Neural cell (in vitro differentiated cells): ENCODE results near the gene NHS. TPM values are rescaled to one million over a fixed set of nuclear protein-coding genes. Genes with fewer than 3 reads are reported as not detected.

Experiments
- H2AFZ ChIP-seq: fragments of 200-600, 300-800 bp; sonication (generic), shearing (Covaris generic); 2 replicates; pipeline ENCODE4 v1.6.0; 2014; ENCODE audit warnings: low read depth, mild to moderate bottlenecking, antibody characterized with exemption, low read length, moderate library complexity
- H3F3A ChIP-seq: fragments of 200-600 bp; shearing (Covaris generic); 2 replicates; pipeline ENCODE4 v1.6.1; 2016; ENCODE audit warnings: mild to moderate bottlenecking, moderate library complexity, mixed read lengths, antibody characterized with exemption, low read length; ENCODE audit not compliant: insufficient read depth, poor library complexity, severe bottlenecking
- H3K27ac ChIP-seq: fragments of 200-600, 300-800 bp; sonication (generic), shearing (Covaris generic); 2 replicates; pipeline ENCODE4 v1.5.1; 2014; ENCODE audit warnings: mild to moderate bottlenecking, low read length, moderate library complexity
- H3K27me3 ChIP-seq: fragments of 300-800, 200-600 bp; sonication (generic), shearing (Covaris generic); 2 replicates; pipeline ENCODE4 v1.6.0; 2014; ENCODE audit warnings: mild to moderate bottlenecking, low read depth, low read length, moderate library complexity; ENCODE audit not compliant: insufficient read depth
- H3K36me3 ChIP-seq: fragments of 300-800, 200-600 bp; sonication (generic), shearing (Covaris generic); 2 replicates; pipeline ENCODE4 v1.5.1; 2014; ENCODE audit warnings: mild to moderate bottlenecking, antibody characterized with exemption, low read length, moderate library complexity; ENCODE audit not compliant: insufficient read depth
- H3K4me2 ChIP-seq: fragments of 300-800, 200-600 bp; sonication (generic), shearing (Covaris generic); 2 replicates; pipeline ENCODE4 v1.6.0; 2014; ENCODE audit warnings: mild to moderate bottlenecking, low read length
- H3K4me3 ChIP-seq: fragments of 300-800, 200-600 bp; sonication (generic), shearing (Covaris generic); 2 replicates; pipeline ENCODE4 v1.5.1; 2014; ENCODE audit warnings: mild to moderate bottlenecking, low read length, moderate library complexity
- H3K79me2 ChIP-seq: fragments of 200-600 bp; shearing (Covaris generic); replicated peaks from 2 replicates; pipeline ENCODE4 v1.6.0; 2014; ENCODE audit warnings: mild to moderate bottlenecking, low read length, moderate library complexity; ENCODE audit not compliant: insufficient read depth
- H3K9ac ChIP-seq: fragments of 300-800, 200-600 bp; sonication (generic), shearing (Covaris generic); 2 replicates; pipeline ENCODE4 v1.6.1; 2016; ENCODE audit warnings: mild to moderate bottlenecking, low read length, mixed read lengths
- H3K9me2 ChIP-seq: fragments of 200-600 bp; shearing (Covaris generic); 2 replicates; pipeline ENCODE4 v1.6.1; 2016; ENCODE audit warnings: mild to moderate bottlenecking, low read length, mixed read lengths; ENCODE audit not compliant: insufficient read depth
- H3K9me3 ChIP-seq: fragments of 200-600, 300-800 bp; sonication (generic), shearing (Covaris generic); 2 replicates; pipeline ENCODE4 v1.6.1; 2016; ENCODE audit warnings: mild to moderate bottlenecking, mixed run types, low read length, moderate library complexity, mixed read lengths
- H4K20me1 ChIP-seq: fragments of 200-600 bp; shearing (Covaris generic); 2 replicates; pipeline ENCODE4 v1.6.1; 2016; ENCODE audit warnings: mild to moderate bottlenecking, mixed run types; ENCODE audit not compliant: insufficient read depth
- EP300 ChIP-seq: fragments of 450-650 bp; conservative IDR thresholded peaks from 2 replicates; pipeline ENCODE4 v1.6.1; 2014; ENCODE audit warnings: antibody characterized with exemption, mild to moderate bottlenecking, moderate library complexity; ENCODE audit not compliant: poor library complexity, severe bottlenecking
- EZH2 ChIP-seq: fragments of 200-600, 300-800 bp; shearing (Covaris generic), sonication (generic); IDR thresholded peaks from 2 replicates; pipeline ENCODE4 v1.6.1; 2014; ENCODE audit warnings: antibody characterized with exemption, low read length, borderline replicate concordance, mild to moderate bottlenecking; ENCODE audit not compliant: insufficient read depth, poor library complexity, severe bottlenecking
- MXI1 ChIP-seq: fragments of 450-650 bp; conservative IDR thresholded peaks from 2 replicates; pipeline ENCODE4 v1.6.1; 2014; ENCODE audit warnings: antibody characterized with exemption, mild to moderate bottlenecking; ENCODE audit not compliant: poor library complexity, severe bottlenecking
- POLR2AphosphoS5 ChIP-seq: IDR thresholded peaks from 2 replicates; pipeline ENCODE4 v1.6.1; 2012
- RAD21 ChIP-seq: fragments of 450-650 bp; conservative IDR thresholded peaks from 2 replicates; pipeline ENCODE4 v1.6.1; 2014; ENCODE audit warnings: antibody characterized with exemption, mild to moderate bottlenecking, moderate library complexity
- SMC3 ChIP-seq: fragments of 450-650 bp; conservative IDR thresholded peaks from 2 replicates; pipeline ENCODE4 v1.6.1; 2014; ENCODE audit warnings: antibody characterized with exemption, mild to moderate bottlenecking, moderate library complexity; ENCODE audit not compliant: poor library complexity
- TAF1 ChIP-seq: IDR thresholded peaks from 2 replicates; pipeline ENCODE4 v1.6.1; 2012; ENCODE audit warnings: low read depth
- polyA plus RNA-seq: library from polyadenylated mRNA; depleted of rRNA; stranded (reverse); fragments of >200 nt; gene quantifications from 2 replicates; pipeline ENCODE4 v1.2.3, GENCODE V29; 2014
- TF ChIP-seq, protein P1 (sequence below): fragments of 450-650 bp; IDR thresholded peaks from 2 replicates; pipeline ENCODE4 v1.5.1; 2014; ENCODE audit warnings: antibody characterized with exemption, mild to moderate bottlenecking, moderate library complexity; ENCODE audit not compliant: poor library complexity, severe bottlenecking
- TF ChIP-seq, protein P2 (sequence below): IDR thresholded peaks from 2 replicates; pipeline ENCODE4 v1.6.1; 2012; ENCODE audit warnings: borderline replicate concordance

NHS gene
- polyA plus RNA-seq, 1 donor from 2014 or later: 1.9 TPM

DNA sequence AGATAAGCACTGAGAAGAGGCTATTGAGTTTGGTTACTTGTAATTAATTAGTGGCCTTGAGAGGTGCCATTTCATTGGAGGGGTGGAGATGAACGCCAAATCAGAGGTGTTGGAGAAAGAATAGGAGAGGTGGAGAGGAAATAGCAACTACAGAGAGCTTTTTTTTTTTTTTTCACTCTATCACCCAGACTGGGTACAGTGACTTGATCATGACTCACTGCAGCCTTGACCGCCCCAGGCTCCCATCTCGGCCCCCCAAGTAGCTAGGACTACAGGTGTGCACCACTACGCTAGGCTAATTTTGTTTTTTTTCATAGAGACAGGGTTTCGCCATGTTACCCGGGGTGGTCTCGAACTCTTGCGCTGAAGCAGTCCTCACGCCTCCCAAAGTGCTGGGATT, 5.2 kb downstream of the NHS start:
- TF ChIP-seq SMC3: no peak
- H3K27me3 ChIP-seq: peaks cover 22% of the 10 kb centered on the region

DNA sequence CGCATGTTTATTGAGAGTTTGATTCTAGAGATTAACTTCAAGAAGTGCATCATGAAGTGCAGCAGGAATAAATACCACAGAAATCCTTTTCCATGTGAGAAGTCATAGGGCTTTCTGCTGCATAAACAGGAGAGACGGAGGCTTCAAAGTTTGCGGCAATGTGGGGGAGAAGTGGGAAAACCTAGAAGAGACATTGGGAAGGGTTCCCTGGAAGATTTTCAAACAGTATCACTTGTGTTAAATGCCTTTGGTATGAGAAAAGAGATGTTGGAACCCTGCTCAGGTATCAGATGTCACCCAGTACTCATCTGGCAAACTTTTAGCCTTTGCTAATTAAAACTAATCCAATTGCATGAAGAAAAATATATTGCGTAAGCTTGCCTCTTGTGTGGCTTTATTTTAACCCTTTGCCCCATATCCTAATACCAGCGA, 15.4 kb downstream of the NHS start:
- no peaks in the 10 kb centered on the region for H3K9me2 ChIP-seq
- no peak overlapping the region for H3K4me2 ChIP-seq
- no peak overlapping the region for H2AFZ ChIP-seq
- no peaks in the 10 kb centered on the region for H3K27me3 ChIP-seq
- TF ChIP-seq, protein P1, sequence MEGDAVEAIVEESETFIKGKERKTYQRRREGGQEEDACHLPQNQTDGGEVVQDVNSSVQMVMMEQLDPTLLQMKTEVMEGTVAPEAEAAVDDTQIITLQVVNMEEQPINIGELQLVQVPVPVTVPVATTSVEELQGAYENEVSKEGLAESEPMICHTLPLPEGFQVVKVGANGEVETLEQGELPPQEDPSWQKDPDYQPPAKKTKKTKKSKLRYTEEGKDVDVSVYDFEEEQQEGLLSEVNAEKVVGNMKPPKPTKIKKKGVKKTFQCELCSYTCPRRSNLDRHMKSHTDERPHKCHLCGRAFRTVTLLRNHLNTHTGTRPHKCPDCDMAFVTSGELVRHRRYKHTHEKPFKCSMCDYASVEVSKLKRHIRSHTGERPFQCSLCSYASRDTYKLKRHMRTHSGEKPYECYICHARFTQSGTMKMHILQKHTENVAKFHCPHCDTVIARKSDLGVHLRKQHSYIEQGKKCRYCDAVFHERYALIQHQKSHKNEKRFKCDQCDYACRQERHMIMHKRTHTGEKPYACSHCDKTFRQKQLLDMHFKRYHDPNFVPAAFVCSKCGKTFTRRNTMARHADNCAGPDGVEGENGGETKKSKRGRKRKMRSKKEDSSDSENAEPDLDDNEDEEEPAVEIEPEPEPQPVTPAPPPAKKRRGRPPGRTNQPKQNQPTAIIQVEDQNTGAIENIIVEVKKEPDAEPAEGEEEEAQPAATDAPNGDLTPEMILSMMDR: no peak
- TF ChIP-seq EZH2 (no peak), MXI1 (no peak), TAF1 (no peak), POLR2AphosphoS5 (no peak), EP300 (no peak), RAD21 (no peak), SMC3 (no peak)
- TF ChIP-seq, protein P2, sequence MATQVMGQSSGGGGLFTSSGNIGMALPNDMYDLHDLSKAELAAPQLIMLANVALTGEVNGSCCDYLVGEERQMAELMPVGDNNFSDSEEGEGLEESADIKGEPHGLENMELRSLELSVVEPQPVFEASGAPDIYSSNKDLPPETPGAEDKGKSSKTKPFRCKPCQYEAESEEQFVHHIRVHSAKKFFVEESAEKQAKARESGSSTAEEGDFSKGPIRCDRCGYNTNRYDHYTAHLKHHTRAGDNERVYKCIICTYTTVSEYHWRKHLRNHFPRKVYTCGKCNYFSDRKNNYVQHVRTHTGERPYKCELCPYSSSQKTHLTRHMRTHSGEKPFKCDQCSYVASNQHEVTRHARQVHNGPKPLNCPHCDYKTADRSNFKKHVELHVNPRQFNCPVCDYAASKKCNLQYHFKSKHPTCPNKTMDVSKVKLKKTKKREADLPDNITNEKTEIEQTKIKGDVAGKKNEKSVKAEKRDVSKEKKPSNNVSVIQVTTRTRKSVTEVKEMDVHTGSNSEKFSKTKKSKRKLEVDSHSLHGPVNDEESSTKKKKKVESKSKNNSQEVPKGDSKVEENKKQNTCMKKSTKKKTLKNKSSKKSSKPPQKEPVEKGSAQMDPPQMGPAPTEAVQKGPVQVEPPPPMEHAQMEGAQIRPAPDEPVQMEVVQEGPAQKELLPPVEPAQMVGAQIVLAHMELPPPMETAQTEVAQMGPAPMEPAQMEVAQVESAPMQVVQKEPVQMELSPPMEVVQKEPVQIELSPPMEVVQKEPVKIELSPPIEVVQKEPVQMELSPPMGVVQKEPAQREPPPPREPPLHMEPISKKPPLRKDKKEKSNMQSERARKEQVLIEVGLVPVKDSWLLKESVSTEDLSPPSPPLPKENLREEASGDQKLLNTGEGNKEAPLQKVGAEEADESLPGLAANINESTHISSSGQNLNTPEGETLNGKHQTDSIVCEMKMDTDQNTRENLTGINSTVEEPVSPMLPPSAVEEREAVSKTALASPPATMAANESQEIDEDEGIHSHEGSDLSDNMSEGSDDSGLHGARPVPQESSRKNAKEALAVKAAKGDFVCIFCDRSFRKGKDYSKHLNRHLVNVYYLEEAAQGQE: no peak
- H4K20me1 ChIP-seq: no peaks in the 10 kb centered on the region
- no peak overlapping the region for H3K9ac ChIP-seq
- H3K27ac ChIP-seq: no peak overlapping the region
- H3F3A ChIP-seq: no peaks in the 10 kb centered on the region
- H3K9me3 ChIP-seq: no peaks in the 10 kb centered on the region
- H3K36me3 ChIP-seq: no peaks in the 10 kb centered on the region
- H3K79me2 ChIP-seq: no peaks in the 10 kb centered on the region
- no peak overlapping the region for H3K4me3 ChIP-seq

More for the DNA sequence above, 5.2 kb downstream of the NHS start:
- Histone ChIP-seq H3K4me2 (no peak overlapping the region), H3K4me3 (no peak overlapping the region), H3K9ac (no peak overlapping the region), H3K79me2 (no peaks in the 10 kb centered on the region), H3F3A (no peaks in the 10 kb centered on the region), H3K9me3 (no peaks in the 10 kb centered on the region), H2AFZ (no peak overlapping the region), H4K20me1 (no peaks in the 10 kb centered on the region), H3K36me3 (no peaks in the 10 kb centered on the region), H3K27ac (no peak overlapping the region), H3K9me2 (no peaks in the 10 kb centered on the region)

DNA sequence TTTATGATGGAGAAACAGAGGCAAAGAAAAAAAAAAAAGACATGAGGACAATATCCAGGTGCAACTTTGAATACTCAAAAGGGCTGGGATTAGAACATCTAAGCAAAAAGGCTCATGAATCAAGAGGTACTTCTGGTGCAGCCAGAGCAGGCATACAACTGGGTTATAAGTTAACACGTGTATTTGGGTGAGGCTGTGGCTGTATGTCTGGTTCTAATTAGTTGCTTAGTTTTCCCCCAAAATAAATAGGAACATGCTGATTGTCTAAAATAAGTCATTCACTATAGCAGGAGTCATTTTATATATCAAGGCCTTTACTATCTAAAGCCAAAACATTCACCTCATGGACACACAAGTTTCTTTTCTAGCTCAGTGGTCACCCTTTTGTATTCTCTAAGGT, 20.2 kb downstream of the NHS start:
- Histone ChIP-seq H4K20me1 (no peaks in the 10 kb centered on the region), H3K79me2 (no peaks in the 10 kb centered on the region), H3K4me2 (no peak overlapping the region), H3K9me2 (no peaks in the 10 kb centered on the region), H3K27ac (no peak overlapping the region), H3K36me3 (no peaks in the 10 kb centered on the region), H3K4me3 (no peak overlapping the region), H3K27me3 (no peaks in the 10 kb centered on the region), H3K9ac (no peak overlapping the region), H3K9me3 (no peaks in the 10 kb centered on the region), H2AFZ (no peak overlapping the region), H3F3A (no peaks in the 10 kb centered on the region)
- TF ChIP-seq TAF1 (no peak), EZH2 (no peak), MXI1 (no peak), POLR2AphosphoS5 (no peak), RAD21 (no peak), SMC3 (no peak), EP300 (no peak)
- TF ChIP-seq, protein P1: no peak
- TF ChIP-seq, protein P2: no peak
